GM12874 (cell line): ENCODE data around the gene CSKMT.

Experiments
- CTCF ChIP-seq: IDR thresholded peaks from 2 replicates; pipeline ENCODE4 v1.5.1; 2011; ENCODE audit warnings: low read depth, mild to moderate bottlenecking, control low read depth, low read length, moderate library complexity; ENCODE audit not compliant: insufficient read depth

Gene CSKMT

GRCh38 chr11:62667460-62667859 lies 2.3 kb downstream of the CSKMT start:
- TF ChIP-seq CTCF: no peak

GRCh38 chr11:62669420-62670161 lies 4.5 kb downstream of the CSKMT start:
- TF ChIP-seq CTCF: no peak

GRCh38 chr11:62671236-62671607 lies 6.1 kb downstream of the CSKMT start:
- no peak for TF ChIP-seq CTCF

- TF ChIP-seq CTCF: no peak
Observed at GRCh38 chr11:62671608-62672389, 6.7 kb downstream of the CSKMT start, which contains the start of the genes LBHD1 and UQCC3. LBHD1 (minus strand) TSS chr11:62672267; CDS start chr11:62670031, 2,236 bp downstream. UQCC3 (plus strand) TSS chr11:62671673; CDS start chr11:62671746, 73 bp downstream.

- no peak for TF ChIP-seq CTCF
Observed at GRCh38 chr11:62673196-62673525, 8.0 kb downstream of the CSKMT start.

- no peak for TF ChIP-seq CTCF
Observed at GRCh38 chr11:62676698-62677097, 11.6 kb downstream of the CSKMT start.

GRCh38 chr11:62677156-62677555 lies 12.0 kb downstream of the CSKMT start:
- no peak for TF ChIP-seq CTCF
